PC-3 (cell line): ENCODE measurements around the gene PDGFC.

ENCODE experiments used
- EZH2 ChIP-seq: fragments of 300-600 bp; sonication (generic); IDR thresholded peaks from one replicate; pipeline ENCODE4 v1.6.1; 2017; ENCODE audit warnings: antibody characterized with exemption, mild to moderate bottlenecking, low read length; ENCODE audit not compliant: unreplicated experiment
- TF ChIP-seq, protein P1 (sequence below): fragments of 300-600 bp; sonication (generic); conservative IDR thresholded peaks from 2 replicates; pipeline ENCODE4 v1.5.1; 2017; ENCODE audit warnings: antibody characterized with exemption, low read depth, mild to moderate bottlenecking, low read length

DNA sequence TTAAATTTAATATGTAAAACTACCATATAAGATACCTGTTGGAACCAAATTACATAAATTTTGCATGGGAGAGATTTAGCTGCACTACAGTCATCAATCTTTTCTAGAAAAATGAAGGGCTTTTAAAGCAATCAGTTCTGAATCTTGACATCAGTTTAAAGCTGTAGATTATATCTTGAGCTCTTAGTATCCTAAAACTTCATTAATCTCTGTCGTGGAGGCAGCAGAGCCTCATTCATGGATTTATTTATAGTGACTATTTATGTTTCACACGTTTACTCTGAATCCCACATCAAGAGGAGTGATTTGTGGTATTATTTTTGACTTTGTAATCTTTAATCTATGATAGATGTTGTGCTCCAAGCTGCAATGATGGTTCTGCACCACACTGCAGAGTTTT, 175.9 kb downstream of the PDGFC start:
- TF ChIP-seq, protein P1, sequence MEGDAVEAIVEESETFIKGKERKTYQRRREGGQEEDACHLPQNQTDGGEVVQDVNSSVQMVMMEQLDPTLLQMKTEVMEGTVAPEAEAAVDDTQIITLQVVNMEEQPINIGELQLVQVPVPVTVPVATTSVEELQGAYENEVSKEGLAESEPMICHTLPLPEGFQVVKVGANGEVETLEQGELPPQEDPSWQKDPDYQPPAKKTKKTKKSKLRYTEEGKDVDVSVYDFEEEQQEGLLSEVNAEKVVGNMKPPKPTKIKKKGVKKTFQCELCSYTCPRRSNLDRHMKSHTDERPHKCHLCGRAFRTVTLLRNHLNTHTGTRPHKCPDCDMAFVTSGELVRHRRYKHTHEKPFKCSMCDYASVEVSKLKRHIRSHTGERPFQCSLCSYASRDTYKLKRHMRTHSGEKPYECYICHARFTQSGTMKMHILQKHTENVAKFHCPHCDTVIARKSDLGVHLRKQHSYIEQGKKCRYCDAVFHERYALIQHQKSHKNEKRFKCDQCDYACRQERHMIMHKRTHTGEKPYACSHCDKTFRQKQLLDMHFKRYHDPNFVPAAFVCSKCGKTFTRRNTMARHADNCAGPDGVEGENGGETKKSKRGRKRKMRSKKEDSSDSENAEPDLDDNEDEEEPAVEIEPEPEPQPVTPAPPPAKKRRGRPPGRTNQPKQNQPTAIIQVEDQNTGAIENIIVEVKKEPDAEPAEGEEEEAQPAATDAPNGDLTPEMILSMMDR, result no peak
- TF ChIP-seq EZH2, result no peak
